OCI-LY1 (cell line): ENCODE results near the gene C1QB.

Experiments used
- H2AFZ ChIP-seq: fragments of 200-600 bp; sonication (generic), shearing (Covaris generic); 2 replicates; pipeline ENCODE4 v1.6.0; 2014; ENCODE audit warnings: antibody characterized with exemption, mild to moderate bottlenecking, low read length
- H3F3A ChIP-seq: fragments of 200-600 bp; sonication (generic), shearing (Covaris generic); 2 replicates; pipeline ENCODE4 v1.6.0; 2014; ENCODE audit warnings: mild to moderate bottlenecking, antibody characterized with exemption, low read length, moderate library complexity; ENCODE audit not compliant: insufficient read depth
- H3K27ac ChIP-seq: fragments of 200-600 bp; sonication (generic); 2 replicates; pipeline ENCODE4 v1.5.1; 2014; ENCODE audit warnings: low read length, mixed run types, mild to moderate bottlenecking, low read depth; ENCODE audit not compliant: poor library complexity, severe bottlenecking
- H3K27me3 ChIP-seq: fragments of 200-600 bp; sonication (generic); 2 replicates; pipeline ENCODE4 v1.6.0; 2014; ENCODE audit warnings: antibody characterized with exemption, mild to moderate bottlenecking, low read length, moderate library complexity; ENCODE audit not compliant: insufficient read depth
- H3K36me3 ChIP-seq: fragments of 200-600 bp; sonication (generic); 2 replicates; pipeline ENCODE4 v1.6.1; 2014; ENCODE audit warnings: mild to moderate bottlenecking, antibody characterized with exemption, low read length, moderate library complexity, mixed read lengths; ENCODE audit not compliant: insufficient read depth
- H3K4me1 ChIP-seq: fragments of 200-600 bp; sonication (generic); 2 replicates; pipeline ENCODE4 v1.5.1; 2014; ENCODE audit warnings: mild to moderate bottlenecking, low read length, moderate library complexity; ENCODE audit not compliant: insufficient read depth, severe bottlenecking
- H3K4me2 ChIP-seq: fragments of 200-600 bp; sonication (generic), shearing (Covaris generic); 2 replicates; pipeline ENCODE4 v1.6.1; 2014; ENCODE audit warnings: low read length
- H3K4me3 ChIP-seq: fragments of 200-600 bp; sonication (generic); 2 replicates; pipeline ENCODE4 v1.5.1; 2014; ENCODE audit warnings: low read length, low read depth, mild to moderate bottlenecking, mixed read lengths; ENCODE audit not compliant: poor library complexity, severe bottlenecking
- H3K79me2 ChIP-seq: fragments of 200-600 bp; shearing (Covaris generic); 2 replicates; pipeline ENCODE4 v1.6.1; 2016; ENCODE audit warnings: mixed run types, low read length, mixed read lengths; ENCODE audit not compliant: insufficient read depth
- H3K9ac ChIP-seq: fragments of 200-600 bp; sonication (generic), shearing (Covaris generic); 2 replicates; pipeline ENCODE4 v1.6.1; 2014; ENCODE audit warnings: mild to moderate bottlenecking, low read length, mixed read lengths
- H3K9me2 ChIP-seq: fragments of 200-600 bp; sonication (generic), shearing (Covaris generic); 2 replicates; pipeline ENCODE4 v1.6.1; 2014; ENCODE audit warnings: low read depth, mild to moderate bottlenecking, low read length, mixed read lengths
- H3K9me3 ChIP-seq: fragments of 200-600 bp; shearing (Covaris generic); 2 replicates; pipeline ENCODE4 v1.6.1; 2014; ENCODE audit warnings: low read length, mixed read lengths
- H4K20me1 ChIP-seq: fragments of 200-600 bp; sonication (generic), shearing (Covaris generic); 2 replicates; pipeline ENCODE4 v1.6.0; 2016; ENCODE audit warnings: mild to moderate bottlenecking, low read length; ENCODE audit not compliant: insufficient read depth
- EZH2 ChIP-seq: fragments of 200-600 bp; sonication (generic), shearing (Covaris generic); IDR thresholded peaks from 2 replicates; pipeline ENCODE4 v1.8.0; 2017; ENCODE audit warnings: borderline replicate concordance, mixed run types, mild to moderate bottlenecking, antibody characterized with exemption, low read length, moderate library complexity, mixed read lengths
- TF ChIP-seq, protein P1 (sequence below): fragments of 200-600 bp; sonication (generic), shearing (Covaris generic); IDR thresholded peaks from 2 replicates; pipeline ENCODE4 v1.5.1; 2017; ENCODE audit warnings: mild to moderate bottlenecking, antibody characterized with exemption, low read length, moderate library complexity, mixed read lengths

C1QB gene, protein sequence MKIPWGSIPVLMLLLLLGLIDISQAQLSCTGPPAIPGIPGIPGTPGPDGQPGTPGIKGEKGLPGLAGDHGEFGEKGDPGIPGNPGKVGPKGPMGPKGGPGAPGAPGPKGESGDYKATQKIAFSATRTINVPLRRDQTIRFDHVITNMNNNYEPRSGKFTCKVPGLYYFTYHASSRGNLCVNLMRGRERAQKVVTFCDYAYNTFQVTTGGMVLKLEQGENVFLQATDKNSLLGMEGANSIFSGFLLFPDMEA

DNA sequence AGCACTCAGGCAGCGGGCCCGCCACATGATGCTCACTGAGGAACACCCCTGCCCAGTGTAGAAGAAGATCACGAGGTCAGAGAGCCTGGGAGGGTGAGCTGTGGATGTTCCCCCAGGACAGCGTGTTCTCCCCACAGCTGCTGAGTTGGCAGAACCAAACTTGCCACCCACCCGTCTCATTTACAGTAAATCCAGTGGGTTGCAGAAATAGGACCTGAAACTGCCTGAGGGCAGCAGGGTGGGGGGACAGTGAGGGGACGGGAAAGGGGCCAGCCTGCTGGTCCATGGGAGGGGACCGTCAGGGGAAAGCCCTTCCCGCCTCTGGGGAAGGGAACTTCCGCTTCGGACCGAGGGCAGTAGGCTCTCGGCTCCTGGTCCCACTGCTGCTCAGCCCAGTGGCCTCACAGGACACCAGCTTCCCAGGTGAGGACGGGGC is at the start of gene C1QB:
Gene C1QB, plus strand, starts transcription at position 356 of the 436 bp plus-strand sequence. CDS start 6,227 bp downstream, outside the sequence.
- no peaks in the 10 kb centered on the region; the same call in 1 of the 2 replicates for H3K27me3 ChIP-seq
- no peaks in the 10 kb centered on the region for H3F3A ChIP-seq
- H3K79me2 ChIP-seq: no peaks in the 10 kb centered on the region
- no peak within 1 kb of the TSS for H3K9ac ChIP-seq
- no peak within 1 kb of the TSS for H2AFZ ChIP-seq
- H4K20me1 ChIP-seq: no peaks in the 10 kb centered on the region
- no peaks in the 10 kb centered on the region for H3K9me3 ChIP-seq
- no peak within 1 kb of the TSS for H3K27ac ChIP-seq
- no peaks in the 10 kb centered on the region for H3K36me3 ChIP-seq
- no peak within 1 kb of the TSS for H3K4me3 ChIP-seq
- H3K9me2 ChIP-seq: no peaks in the 10 kb centered on the region
- no peak within 1 kb of the TSS for H3K4me2 ChIP-seq
- no peak for TF ChIP-seq EZH2
- TF ChIP-seq, protein P1, sequence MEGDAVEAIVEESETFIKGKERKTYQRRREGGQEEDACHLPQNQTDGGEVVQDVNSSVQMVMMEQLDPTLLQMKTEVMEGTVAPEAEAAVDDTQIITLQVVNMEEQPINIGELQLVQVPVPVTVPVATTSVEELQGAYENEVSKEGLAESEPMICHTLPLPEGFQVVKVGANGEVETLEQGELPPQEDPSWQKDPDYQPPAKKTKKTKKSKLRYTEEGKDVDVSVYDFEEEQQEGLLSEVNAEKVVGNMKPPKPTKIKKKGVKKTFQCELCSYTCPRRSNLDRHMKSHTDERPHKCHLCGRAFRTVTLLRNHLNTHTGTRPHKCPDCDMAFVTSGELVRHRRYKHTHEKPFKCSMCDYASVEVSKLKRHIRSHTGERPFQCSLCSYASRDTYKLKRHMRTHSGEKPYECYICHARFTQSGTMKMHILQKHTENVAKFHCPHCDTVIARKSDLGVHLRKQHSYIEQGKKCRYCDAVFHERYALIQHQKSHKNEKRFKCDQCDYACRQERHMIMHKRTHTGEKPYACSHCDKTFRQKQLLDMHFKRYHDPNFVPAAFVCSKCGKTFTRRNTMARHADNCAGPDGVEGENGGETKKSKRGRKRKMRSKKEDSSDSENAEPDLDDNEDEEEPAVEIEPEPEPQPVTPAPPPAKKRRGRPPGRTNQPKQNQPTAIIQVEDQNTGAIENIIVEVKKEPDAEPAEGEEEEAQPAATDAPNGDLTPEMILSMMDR: no peak
- H3K4me1 ChIP-seq: no peaks in the 10 kb centered on the region

DNA sequence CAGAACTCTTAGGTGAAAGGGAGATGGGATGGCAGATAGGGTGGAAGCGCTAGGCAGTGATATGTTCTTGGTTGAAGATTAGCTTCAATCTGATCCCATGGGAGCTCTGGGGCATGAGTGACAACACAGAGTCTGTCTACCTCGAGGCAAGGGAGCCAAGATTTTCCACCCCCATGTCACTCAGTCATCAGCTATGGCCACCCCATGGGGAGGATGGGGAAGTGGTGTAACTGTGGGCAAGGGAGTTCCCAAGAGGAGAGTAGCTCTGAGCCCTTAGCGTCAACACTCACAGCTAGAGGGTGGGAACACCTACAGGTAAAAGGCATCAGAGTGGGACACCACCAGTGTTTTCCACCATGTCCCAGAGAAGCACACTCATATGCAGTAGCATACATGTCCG is 46.9 kb upstream of the C1QB start:
- Histone ChIP-seq H3K4me3 (no peak overlapping the region), H3K9me3 (no peaks in the 10 kb centered on the region), H3K9me2 (no peaks in the 10 kb centered on the region), H3K9ac (no peak overlapping the region), H3K36me3 (no peaks in the 10 kb centered on the region), H4K20me1 (no peaks in the 10 kb centered on the region), H3K27ac (no peak overlapping the region), H3K27me3 (no peaks in the 10 kb centered on the region), H3F3A (no peaks in the 10 kb centered on the region), H3K79me2 (no peaks in the 10 kb centered on the region), H3K4me2 (no peak overlapping the region), H3K4me1 (no peaks in the 10 kb centered on the region), H2AFZ (no peak overlapping the region)
- TF ChIP-seq EZH2: no peak
- TF ChIP-seq, protein P1: no peak

DNA sequence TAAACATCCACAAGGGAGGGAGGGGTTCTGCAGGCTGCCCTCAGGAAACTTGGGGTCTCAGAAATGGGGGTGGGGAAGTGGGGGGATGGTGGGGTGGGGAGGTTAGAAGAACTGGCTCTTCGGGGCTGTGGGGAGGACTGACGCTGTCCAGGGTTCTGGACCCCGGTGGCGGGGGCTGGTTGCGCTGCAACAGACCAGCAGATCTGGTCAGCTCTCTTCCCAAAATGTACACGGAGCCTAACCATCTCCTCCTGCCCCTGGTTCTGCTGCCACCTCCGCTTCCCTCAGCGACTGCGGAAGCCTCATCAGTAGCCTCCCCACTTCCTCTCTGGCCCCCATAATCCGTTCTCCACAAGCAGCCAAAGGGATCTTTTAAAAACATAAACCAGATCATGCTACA is 45.9 kb upstream of the C1QB start:
- Histone ChIP-seq H3K9me2 (no peaks in the 10 kb centered on the region), H3F3A (no peaks in the 10 kb centered on the region), H2AFZ (no peak overlapping the region), H3K4me2 (no peak overlapping the region), H4K20me1 (no peaks in the 10 kb centered on the region), H3K79me2 (no peaks in the 10 kb centered on the region), H3K36me3 (no peaks in the 10 kb centered on the region), H3K27me3 (no peaks in the 10 kb centered on the region), H3K27ac (no peak overlapping the region), H3K4me3 (no peak overlapping the region), H3K9ac (no peak overlapping the region), H3K4me1 (no peaks in the 10 kb centered on the region), H3K9me3 (no peaks in the 10 kb centered on the region)
- TF ChIP-seq, protein P1: no peak
- TF ChIP-seq EZH2: no peak
